22Rv1 (cell line): ENCODE data around the gene RAB14.

Experiments used
- H3K27ac ChIP-seq: fragments of 450-650 bp; 2 replicates; pipeline ENCODE4 v1.5.1; 2017
- ZFX ChIP-seq: fragments of 450-650 bp; IDR thresholded peaks from 2 replicates; pipeline ENCODE4 v1.6.1; 2017; ENCODE audit warnings: antibody characterized with exemption, borderline replicate concordance
- TF ChIP-seq, protein P1 (sequence below): fragments of 450-650 bp; IDR thresholded peaks from 2 replicates; pipeline ENCODE4 v1.5.1; 2017; ENCODE audit warnings: mild to moderate bottlenecking

Gene RAB14

GRCh38 chr9:121191235-121191634 is 10.4 kb downstream of the RAB14 start:
- no peak for TF ChIP-seq ZFX
- TF ChIP-seq, protein P1, sequence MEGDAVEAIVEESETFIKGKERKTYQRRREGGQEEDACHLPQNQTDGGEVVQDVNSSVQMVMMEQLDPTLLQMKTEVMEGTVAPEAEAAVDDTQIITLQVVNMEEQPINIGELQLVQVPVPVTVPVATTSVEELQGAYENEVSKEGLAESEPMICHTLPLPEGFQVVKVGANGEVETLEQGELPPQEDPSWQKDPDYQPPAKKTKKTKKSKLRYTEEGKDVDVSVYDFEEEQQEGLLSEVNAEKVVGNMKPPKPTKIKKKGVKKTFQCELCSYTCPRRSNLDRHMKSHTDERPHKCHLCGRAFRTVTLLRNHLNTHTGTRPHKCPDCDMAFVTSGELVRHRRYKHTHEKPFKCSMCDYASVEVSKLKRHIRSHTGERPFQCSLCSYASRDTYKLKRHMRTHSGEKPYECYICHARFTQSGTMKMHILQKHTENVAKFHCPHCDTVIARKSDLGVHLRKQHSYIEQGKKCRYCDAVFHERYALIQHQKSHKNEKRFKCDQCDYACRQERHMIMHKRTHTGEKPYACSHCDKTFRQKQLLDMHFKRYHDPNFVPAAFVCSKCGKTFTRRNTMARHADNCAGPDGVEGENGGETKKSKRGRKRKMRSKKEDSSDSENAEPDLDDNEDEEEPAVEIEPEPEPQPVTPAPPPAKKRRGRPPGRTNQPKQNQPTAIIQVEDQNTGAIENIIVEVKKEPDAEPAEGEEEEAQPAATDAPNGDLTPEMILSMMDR: no peak
- H3K27ac ChIP-seq: no peak overlapping the region

- no peak overlapping the region for H3K27ac ChIP-seq
- no peak for TF ChIP-seq ZFX
- TF ChIP-seq, protein P1: no peak
Observed at GRCh38 chr9:121189660-121190059, 12.0 kb downstream of the RAB14 start.

GRCh38 chr9:121189006-121189405 is 12.7 kb downstream of the RAB14 start:
- TF ChIP-seq, protein P1: no peak
- no peak for TF ChIP-seq ZFX
- H3K27ac ChIP-seq: no peak overlapping the region

- H3K27ac ChIP-seq: no peak overlapping the region
Observed at GRCh38 chr9:121187636-121188305, 13.9 kb downstream of the RAB14 start.

GRCh38 chr9:121185774-121186403 is 15.8 kb downstream of the RAB14 start:
- H3K27ac ChIP-seq: no peak overlapping the region
- TF ChIP-seq ZFX: no peak
- TF ChIP-seq, protein P1: no peak

More at GRCh38 chr9:121187636-121188305, 13.9 kb downstream of the RAB14 start:
- TF ChIP-seq, protein P1: no peak
- no peak for TF ChIP-seq ZFX

DNA sequence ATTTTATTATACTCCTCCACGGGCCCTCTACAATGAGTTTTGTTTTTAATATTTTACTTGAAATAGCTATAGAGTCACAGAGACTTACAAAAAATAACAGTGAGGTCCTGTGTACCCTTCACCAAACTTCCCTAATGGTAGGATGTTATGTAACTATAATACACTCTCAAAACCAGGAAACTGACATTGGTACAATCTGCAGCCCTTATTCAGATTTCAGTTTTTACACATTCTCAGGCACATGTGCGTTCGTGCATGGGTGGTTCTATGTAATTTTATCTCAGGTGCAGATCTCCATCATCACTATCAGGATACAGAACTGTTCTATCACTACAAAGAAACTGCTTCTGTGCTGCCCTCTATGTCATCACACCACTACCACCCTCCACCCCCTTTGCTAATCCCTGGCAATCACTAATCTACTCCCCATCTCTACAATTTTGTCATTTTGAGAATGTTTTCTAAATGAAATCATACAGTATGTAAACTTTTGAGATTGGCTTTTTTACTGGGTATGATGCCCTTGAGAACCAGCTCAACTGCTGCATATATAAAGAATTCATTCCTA is 16.4 kb downstream of the RAB14 start:
- TF ChIP-seq, protein P1: no peak
- no peak for TF ChIP-seq ZFX
- H3K27ac ChIP-seq: no peak overlapping the region

DNA sequence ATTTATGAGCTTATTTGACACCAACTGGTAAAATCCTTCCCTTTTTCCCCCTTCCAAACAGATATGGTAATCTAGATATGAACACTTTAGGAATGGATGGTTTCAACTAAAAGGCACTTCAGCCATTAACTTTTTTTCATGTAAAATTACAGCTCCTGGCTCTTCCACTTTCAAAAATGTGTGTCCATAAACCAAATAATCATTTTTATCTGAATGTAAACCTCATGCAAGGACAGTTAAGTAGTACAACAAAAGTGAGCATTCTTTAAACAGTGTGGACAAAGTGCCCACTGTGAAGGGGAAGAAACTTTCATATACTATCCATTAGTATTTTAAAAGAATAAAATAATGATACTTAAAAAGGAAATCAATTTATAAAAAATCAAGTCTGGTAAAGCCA is 17.2 kb downstream of the RAB14 start:
- TF ChIP-seq ZFX: no peak
- TF ChIP-seq, protein P1: no peak

More for the DNA sequence above, 17.2 kb downstream of the RAB14 start:
- no peak overlapping the region for H3K27ac ChIP-seq
